Femur (tissue), 1 donor: ENCODE measurements around the gene DRC7.
"Not testable (repeated sequence)": the region's sequence is repeated elsewhere in the genome, so short reads cannot be mapped to it uniquely, and the experiment has no call there.

ENCODE experiments used
- DNase-seq: peaks from one replicate; pipeline ENCODE4 v3.0.0-alpha.2; 2017

Gene DRC7

DNA sequence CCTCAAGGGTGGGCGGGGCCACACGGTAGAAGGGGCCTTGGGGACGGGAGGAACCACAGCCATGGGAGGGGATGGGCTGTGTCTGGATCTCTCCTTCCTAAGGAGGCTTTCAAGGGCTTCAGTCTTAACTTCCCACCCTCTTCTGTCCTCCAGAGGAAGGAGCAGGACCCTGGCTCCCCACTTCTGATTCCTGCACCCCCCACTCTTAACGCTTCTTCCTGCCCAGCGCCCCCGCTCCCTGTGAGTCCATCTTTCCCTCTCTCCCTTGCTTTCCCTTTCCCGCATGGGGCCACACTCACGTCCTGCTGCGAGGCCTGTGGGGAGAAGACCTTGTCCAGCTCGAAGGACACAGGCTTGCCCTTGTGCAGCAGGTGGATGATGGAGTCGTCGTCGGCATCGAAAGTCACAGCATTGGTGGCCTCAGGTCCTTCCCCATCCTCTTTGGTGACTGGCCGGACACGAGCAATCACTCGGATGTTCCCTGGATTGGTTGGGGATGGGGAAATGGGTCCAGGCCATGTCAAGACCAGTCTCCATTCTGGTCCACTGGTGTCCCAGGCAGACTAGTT lies 70.6 kb downstream of the DRC7 start:
- no peak for DNase-seq

DNA sequence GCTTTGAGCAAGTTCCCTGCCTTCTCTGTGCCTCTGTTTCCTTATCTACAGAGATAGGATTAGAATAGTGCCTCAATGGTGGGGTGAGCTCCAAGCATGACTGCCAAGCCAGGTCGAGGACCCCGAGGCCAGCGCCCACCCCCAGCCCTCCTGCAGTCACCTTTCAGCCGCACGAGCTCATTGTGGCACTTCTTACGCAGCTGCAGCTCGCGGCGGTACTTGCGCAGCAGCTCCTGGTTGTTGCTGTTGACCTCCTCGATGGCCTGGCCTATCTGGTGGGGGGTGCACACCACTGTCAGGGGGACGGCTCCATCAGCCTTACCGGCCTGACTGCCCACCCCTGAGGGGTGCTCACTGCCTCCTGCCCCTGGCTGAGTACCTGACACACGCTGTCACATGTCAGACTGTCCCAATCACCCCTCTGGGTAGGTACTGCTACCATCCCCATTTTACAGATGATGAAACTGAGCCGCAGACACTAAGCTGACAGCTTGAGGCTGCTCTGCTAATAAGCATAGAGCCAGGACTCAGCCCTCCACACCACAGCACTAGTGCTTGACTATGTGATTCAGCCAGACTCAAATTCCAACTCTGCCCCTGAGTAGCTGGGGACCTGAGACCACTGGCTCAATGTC lies 72.2 kb downstream of the DRC7 start:
- no peak for DNase-seq

DNA sequence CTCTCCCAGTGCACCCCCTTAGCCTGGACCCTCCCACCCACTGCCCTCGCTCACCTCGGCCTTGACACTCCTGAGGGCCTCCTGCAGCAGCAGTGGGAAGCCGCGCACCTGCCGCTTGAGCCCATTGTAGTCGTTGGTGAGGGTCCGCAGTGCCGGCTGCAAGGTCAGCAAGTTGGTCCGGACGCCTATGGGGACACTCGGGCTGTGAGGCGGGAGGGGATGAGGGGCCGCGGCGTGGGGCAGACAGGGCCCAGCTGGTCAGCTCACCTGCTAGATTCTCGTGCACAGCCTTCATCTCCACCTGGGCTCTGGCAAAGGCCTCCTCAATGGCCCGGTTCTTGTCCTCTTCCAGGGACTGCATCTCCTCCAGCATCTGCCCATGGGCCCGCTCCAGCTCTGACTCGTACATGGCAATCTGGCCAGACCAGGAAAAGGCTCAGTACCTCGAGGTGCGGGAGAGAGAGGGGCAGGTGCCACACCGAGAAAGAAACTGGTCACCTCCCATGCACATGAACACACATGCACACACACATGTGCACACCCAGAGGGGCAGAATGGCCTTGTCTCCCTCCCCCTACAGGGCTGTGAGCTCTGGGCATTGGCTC lies 75.0 kb downstream of the DRC7 start:
- no peak for DNase-seq

DNA sequence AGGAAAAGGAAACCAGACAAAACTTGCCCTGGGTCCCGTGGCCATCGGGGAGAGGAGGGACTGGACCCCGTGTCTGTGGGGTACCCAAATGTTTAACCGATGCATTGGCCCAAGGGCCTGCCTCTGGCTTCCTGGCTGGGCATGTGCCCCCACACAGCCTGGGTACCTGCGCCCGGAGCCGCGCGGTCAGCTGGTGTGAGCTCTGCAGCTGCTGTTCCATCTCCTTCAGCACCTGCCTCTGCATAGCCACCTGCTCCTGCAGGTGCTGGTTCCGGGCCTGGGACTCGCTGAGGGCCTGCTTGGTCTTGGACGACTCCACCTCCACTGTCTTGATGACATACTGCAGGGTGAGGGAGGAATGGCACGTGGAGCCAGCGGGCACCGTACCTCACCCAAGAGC lies 75.8 kb downstream of the DRC7 start:
- no peak for DNase-seq

DNA sequence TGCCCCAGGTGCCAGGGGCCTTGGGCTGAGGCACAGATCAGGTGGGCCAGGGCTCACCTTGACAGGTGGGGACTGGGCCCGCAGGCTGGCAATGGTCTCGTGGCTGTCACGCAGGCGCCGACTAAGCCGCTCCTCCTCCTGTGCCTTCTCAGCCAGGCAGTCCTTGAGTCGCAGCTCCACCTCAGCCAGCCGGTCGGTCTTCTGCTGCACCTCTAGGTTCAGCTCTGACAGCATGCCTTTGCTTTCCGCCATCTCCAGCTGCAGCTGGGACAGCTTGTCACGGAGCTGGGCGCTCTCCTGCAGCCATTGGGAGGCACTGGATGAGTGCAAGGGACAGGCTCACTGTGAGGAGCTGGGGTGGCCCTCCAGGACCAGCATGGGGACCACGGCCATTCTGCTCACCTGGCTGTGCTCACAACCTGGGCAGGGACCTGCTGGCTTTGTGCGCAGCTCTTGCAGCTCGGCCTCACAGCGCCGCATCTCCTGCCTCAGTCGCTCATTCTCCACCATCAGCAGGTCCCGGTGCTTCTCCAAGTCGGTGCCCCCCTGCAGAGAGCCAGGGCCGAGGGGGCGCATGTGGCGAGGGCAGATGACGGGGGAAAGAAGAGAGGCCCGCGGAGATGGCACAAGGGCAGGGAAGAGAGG lies 76.7 kb downstream of the DRC7 start:
- no peak for DNase-seq

DNA sequence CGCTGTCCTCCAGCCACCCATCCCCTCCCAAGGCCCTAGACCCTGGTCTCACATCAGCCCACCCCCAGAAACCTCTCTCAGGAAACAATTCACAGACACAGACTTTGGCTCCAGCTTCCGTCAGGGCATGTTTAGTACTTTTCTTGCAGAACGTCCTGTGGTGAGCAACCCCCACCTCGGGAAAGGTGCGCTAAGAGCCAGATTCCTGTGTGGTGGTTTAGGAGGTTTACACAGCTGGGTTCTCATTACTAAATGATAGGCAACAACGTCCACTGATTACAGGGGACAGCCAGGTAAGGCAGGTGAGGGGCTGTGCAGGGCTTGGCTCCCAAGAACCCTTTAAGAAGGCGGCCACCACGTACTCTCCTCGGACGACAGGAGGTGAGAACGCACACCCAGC lies 78.4 kb downstream of the DRC7 start:
- no peak for DNase-seq

DNA sequence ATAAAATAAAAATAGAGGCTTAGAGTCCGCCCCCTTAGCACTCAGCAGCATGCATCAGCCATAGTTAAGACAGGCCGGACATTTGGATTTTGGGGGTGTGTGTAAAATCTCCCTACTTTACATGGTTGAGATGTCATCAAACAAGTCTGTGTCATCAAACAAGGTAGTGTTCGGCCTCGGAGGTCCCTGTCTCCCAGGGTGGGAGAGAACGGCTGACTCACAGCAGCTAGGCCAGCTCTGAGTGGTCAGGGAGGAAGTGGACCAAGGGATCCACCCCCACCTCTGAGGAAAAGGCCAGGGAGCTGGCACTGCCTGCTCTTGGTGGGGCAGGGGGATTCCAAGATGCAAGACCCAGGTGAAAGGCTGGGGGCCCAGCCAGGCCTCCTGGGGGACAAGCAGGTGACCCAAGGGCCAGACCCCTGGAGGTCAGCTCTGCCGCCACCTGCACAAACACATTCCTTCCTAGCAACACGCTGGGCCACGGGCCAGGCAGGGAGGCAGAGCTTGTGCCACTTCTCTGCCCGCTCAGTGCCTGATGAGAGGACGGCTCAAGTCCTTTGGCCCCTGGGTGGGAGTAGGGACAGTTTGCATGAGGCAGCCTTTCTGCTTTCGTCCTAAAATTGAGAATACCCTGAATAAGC lies 79.2 kb downstream of the DRC7 start:
- DNase-seq = no peak

DNA sequence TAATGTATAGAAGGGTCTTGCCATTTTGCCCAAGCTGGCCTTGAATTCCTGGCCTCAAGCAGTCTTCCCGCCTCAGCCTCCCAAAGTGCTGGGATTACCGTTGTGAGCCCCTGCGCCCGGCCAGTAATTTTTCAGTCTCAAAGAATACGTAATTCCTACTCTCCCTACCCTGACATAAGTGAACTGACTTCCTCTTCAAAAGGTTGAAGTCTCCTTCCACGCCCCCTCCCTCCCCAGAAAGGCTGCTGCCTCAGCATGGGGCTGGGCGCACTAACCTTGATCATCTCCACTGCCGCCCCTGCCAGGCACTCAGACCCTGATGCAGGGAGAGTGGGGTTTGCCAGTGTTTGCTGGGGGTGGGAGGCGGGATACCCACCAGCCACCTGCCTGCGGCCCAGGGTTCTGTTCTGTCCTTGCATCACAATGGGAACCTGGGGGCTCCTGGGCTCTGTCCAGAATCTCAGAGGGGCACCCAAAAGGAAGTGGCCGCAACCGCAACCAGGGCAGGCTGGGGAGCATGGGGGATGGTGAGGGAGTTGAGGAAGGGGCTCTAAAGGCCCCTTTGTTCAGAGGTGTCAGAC lies 80.2 kb downstream of the DRC7 start:
- DNase-seq = no peak

DNA sequence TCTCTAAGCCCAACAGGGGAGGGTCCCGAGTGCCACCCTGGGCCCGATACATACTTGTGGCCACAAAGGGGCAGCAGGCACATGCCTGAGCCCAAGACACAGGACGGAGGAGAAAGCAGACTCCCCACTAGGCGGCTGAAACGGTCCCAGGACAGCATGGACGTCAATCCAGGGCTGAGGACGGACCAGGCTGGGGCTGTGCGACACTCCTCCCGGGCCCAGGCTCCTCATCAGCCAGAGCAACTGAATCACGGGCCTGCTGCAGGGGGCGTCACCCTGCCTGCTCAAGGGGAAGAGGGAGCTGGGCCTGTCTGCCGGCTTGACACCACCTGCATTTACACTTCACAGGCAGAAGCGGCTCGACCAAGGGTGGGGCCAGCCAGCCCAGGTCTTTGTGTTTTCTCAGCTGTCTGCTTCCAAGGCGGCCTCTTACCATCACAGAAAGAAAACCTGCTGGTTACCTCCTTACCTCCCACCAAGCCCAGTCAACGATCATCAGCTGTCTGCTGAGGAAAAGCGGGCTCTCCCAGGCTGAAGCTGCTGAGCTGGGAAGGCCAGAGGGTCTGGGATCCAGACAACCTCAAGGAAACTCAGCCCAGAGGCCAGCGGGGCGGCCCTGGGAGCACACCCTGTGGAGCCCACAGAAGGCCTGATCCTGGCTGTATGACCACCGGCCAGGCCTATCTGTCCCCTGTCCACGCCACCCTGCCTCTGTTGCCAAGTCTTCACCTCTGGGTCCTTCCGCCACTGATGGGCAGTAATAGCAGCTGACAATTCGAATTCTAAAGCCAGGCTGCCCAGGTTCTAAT lies 81.3 kb downstream of the DRC7 start:
- peak; percentile 57 for DNase-seq

DNA sequence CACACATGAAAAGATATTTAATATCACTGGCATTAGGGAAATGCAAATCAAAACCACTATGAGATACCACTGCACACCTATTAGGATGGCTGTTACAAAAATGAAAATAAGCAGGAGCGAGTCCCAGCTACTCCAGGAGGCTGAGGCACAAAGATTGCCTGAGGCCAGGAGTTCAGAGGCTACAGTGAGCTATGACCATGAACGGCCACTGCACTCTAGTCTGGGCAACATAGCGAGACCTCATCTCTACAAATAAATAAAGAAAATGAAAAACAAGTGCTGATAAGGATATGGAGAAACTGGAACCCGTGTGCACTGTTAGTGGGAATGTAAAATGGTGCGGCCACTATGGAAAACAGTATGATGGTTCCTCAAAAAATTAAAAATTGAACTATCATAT lies 84.1 kb downstream of the DRC7 start:
- DNase-seq = no peak

DNA sequence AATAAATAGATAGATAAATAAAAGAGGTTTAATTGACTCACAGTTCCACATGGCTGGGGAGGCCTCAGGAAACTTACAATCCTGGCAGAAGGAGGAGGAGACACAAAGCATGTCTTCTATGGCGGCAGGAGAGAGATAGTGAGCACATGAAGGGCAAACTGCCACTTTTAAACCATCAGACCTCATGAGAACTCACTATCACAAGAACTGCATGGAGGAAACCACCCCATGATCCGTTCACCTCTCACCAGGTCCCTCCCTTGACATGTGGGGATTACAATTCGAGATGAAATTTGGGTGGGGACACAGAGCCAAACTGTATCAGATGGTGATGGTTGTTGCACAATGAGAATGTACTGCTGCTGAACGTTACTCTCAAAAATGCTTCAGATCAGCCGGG lies 85.2 kb downstream of the DRC7 start:
- DNase-seq = not testable (repeated sequence)

DNA sequence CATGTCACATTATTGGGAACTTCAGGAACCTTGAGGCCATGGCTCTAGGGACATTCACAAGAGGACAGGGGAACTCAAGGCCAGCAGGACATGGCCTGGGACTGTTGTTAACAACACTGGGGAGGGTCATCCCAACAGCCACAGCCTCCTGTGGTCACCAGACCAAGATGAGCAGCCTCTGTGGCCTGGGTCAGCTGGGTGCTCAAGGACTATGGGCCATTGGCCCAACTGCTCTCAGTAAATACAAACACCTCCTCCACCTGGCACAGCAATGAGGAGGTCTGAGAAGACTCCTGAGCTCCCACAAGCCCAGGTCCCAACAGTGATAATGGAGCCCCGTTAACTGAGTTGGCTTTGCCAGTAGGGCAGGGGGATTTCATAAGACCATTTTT lies 86.7 kb downstream of the DRC7 start:
- DNase-seq = no peak
